ENCODE measurements around the gene NHLRC4.

DNA sequence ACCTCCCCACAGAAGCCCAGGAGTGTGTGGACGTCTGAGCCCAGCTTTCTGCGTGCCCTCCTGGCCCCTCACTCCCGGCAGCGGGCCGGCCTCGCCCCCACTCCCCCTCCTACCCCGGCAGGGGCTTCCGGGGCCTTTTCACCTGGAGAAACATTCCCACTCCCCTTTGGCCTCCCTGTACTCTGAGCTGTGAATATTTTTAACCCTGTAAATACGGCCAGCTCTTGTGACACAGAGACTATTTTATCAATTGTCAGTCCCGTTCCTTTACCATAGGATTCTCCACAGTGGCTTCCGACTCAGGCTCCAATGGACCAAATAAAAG lies 12.5 kb upstream of the NHLRC4 start:
- TF ChIP-seq, protein P1, sequence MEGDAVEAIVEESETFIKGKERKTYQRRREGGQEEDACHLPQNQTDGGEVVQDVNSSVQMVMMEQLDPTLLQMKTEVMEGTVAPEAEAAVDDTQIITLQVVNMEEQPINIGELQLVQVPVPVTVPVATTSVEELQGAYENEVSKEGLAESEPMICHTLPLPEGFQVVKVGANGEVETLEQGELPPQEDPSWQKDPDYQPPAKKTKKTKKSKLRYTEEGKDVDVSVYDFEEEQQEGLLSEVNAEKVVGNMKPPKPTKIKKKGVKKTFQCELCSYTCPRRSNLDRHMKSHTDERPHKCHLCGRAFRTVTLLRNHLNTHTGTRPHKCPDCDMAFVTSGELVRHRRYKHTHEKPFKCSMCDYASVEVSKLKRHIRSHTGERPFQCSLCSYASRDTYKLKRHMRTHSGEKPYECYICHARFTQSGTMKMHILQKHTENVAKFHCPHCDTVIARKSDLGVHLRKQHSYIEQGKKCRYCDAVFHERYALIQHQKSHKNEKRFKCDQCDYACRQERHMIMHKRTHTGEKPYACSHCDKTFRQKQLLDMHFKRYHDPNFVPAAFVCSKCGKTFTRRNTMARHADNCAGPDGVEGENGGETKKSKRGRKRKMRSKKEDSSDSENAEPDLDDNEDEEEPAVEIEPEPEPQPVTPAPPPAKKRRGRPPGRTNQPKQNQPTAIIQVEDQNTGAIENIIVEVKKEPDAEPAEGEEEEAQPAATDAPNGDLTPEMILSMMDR (IDR thresholded peaks at IDR 0.05) = no peak
- no peak for TF ChIP-seq POLR2A (IDR thresholded peaks at IDR 0.05)

Measured in body of pancreas (tissue), 4 donors.